CD4-positive, alpha-beta T cell (primary cell): ENCODE results near the gene TWF2. TPM values are rescaled to one million over a fixed set of nuclear protein-coding genes. Genes with fewer than 3 reads are reported as not detected.
A peak's percentile ranks its signal among the peaks of the same experiment; 100 is the strongest.

ENCODE experiments used
- ATAC-seq: fragments of 200-7000 bp; cut with Tn5 transposase; one replicate; pipeline ENCODE4 v1.10.0; 2022; ENCODE audit warnings: mild to moderate bottlenecking; ENCODE audit not compliant: poor library complexity
- CTCF ChIA-PET: fragments of 350-600 bp; sonication (Branson Sonifier 250); formaldehyde crosslinking; loops from one replicate; lab custom pipeline; 2021; ENCODE audit warnings: antibody characterized with exemption, inconsistent platforms; lab: Charles Lee
- POLR2A ChIA-PET: fragments of 350-600 bp; sonication (Branson Sonifier 250); formaldehyde crosslinking; loops from one replicate; lab custom pipeline; 2021; ENCODE audit warnings: antibody characterized with exemption, inconsistent platforms; lab: Charles Lee
- DNase-seq, 14 experiments: peaks; one replicate each; pipeline ENCODE4 v3.0.0-alpha.2; 2013 to 2020; ENCODE audit warnings: mixed read lengths in 2 of 14
- H3K27ac ChIP-seq, 2 donors: one replicate each; pipeline versions ENCODE4 v1.5.1 to v1.7.0; 2013; ENCODE audit warnings: low read length in 2 of 2, low read depth in 1 of 2, mild to moderate bottlenecking in 1 of 2
- H3K27me3 ChIP-seq, 2 experiments: 1 replicate in 1 of 2; 2 replicates in 1 of 2; pipeline versions ENCODE4 v1.6.1 to v1.7.0; 2013; ENCODE audit warnings: low read length in 2 of 2, control low read depth in 1 of 2, mild to moderate bottlenecking in 1 of 2, moderate library complexity in 1 of 2; ENCODE audit not compliant: insufficient read depth in 2 of 2, control insufficient read depth in 1 of 2
- H3K36me3 ChIP-seq: one replicate; pipeline ENCODE4 v1.6.1; 2013; ENCODE audit warnings: low read length, control low read depth; ENCODE audit not compliant: insufficient read depth
- H3K4me1 ChIP-seq: one replicate; pipeline ENCODE4 v1.6.1; 2013; ENCODE audit warnings: low read length, control low read depth; ENCODE audit not compliant: insufficient read depth
- H3K4me3 ChIP-seq: one replicate; pipeline ENCODE4 v1.5.1; 2013; ENCODE audit warnings: mild to moderate bottlenecking, low read length, moderate library complexity
- H3K9me3 ChIP-seq, 2 experiments: 1 replicate in 1 of 2; 2 replicates in 1 of 2; pipeline versions ENCODE4 v1.6.1 to v1.7.0; 2013; ENCODE audit warnings: low read length in 2 of 2, mild to moderate bottlenecking in 2 of 2, control low read depth in 1 of 2, moderate library complexity in 1 of 2; ENCODE audit not compliant: control insufficient read depth in 1 of 2, insufficient read depth in 1 of 2
- H3K27ac Mint-ChIP-seq: one replicate; pipeline ENCODE4 v1.8.0; 2020; ENCODE audit warnings: mixed read lengths
- H3K27me3 Mint-ChIP-seq: one replicate; pipeline ENCODE4 v1.8.0; 2021; ENCODE audit warnings: mixed read lengths
- H3K36me3 Mint-ChIP-seq: one replicate; pipeline ENCODE4 v1.8.0; 2021; ENCODE audit warnings: low read depth, mixed read lengths
- H3K4me1 Mint-ChIP-seq: one replicate; pipeline ENCODE4 v1.8.0; 2021; ENCODE audit warnings: low read depth, mixed read lengths
- H3K4me3 Mint-ChIP-seq: one replicate; pipeline ENCODE4 v1.8.0; 2020; ENCODE audit warnings: mild to moderate bottlenecking, mixed read lengths
- H3K9me3 Mint-ChIP-seq: one replicate; pipeline ENCODE4 v1.8.0; 2020; ENCODE audit warnings: mixed read lengths
- CTCF ChIP-seq: fragments of 200-600 bp; IDR thresholded peaks from one replicate; pipeline ENCODE4 v1.8.0; 2022; ENCODE audit warnings: antibody characterized with exemption, mild to moderate bottlenecking
- intact Hi-C, 2 experiments: fragments of 100-400 bp; cut with DNase I in 1 of 2; cut with micrococcal nuclease in 1 of 2; formaldehyde crosslinking; loops; one replicate each; pipeline versions ENCODE4 v1.15.1 to v1.9.0; 2023 to 2025; cut with DNase I, micrococcal nuclease
- total RNA-seq, 174 experiments: library from RNA in 2 of 174; stranded (reverse) in 2 of 174; gene quantifications; one replicate each; pipeline ENCODE4 v1.2.3 and lab custom pipeline; 2021 to 2026

Gene TWF2
- total RNA-seq, 2 experiments from 2014 or later = 17.4 to 21.7 TPM

- Mint-ChIP-seq H3K36me3 (peaks cover 42% of the 10 kb centered on the region), H3K9me3 (no peaks in the 10 kb centered on the region), H3K4me1 (peaks cover 86% of the 10 kb centered on the region), H3K4me3 (peak overlapping the region; percentile 70), H3K27ac (peak overlapping the region; percentile 92), H3K27me3 (no peaks in the 10 kb centered on the region)
- Histone ChIP-seq H3K27ac (peak overlapping the region; percentile 42 to 65), H3K4me3 (no peak overlapping the region), H3K27me3 (no peaks in the 10 kb centered on the region), H3K9me3 (no peaks in the 10 kb centered on the region), H3K36me3 (peaks cover 20% of the 10 kb centered on the region), H3K4me1 (peaks cover 80% of the 10 kb centered on the region)
- ATAC-seq = no peak
- DNase-seq = peak in 5 of 14 experiments; percentile 2 to 72 (median 43)
- POLR2A ChIA-PET = interaction anchor here (1.0 to 19.7 kb wide), 6 partner anchors 9 to 44 kb away, joined by 3 to 538 read pairs (median 6); partner anchors contain the start of genes GLYCTK, PPM1M and WDR82
- TF ChIP-seq CTCF = no peak
- CTCF ChIA-PET = interaction anchor here (0.7 to 3.3 kb wide), 9 partner anchors 9 to 261 kb away, joined by 3 to 15 read pairs (median 5); partner anchors contain the start of genes ACY1 and WDR82
- intact Hi-C loops = no loop called here
Measured at GRCh38 chr3:52243791-52244628, 5.1 kb upstream of the TWF2 start.

GRCh38 chr3:52242039-52242438 is 3.1 kb upstream of the TWF2 start:
- ATAC-seq = no peak
- no peaks in the 10 kb centered on the region for H3K9me3 ChIP-seq
- CTCF ChIA-PET = interaction anchor here (0.8 to 3.3 kb wide), 3 partner anchors 10 to 97 kb away, joined by 5 to 15 read pairs (median 12); no protein-coding TSS in a partner anchor
- POLR2A ChIA-PET = interaction anchor here (0.9 to 17.5 kb wide), 2 partner anchors 11 to 36 kb away, joined by 6 to 293 read pairs; partner anchors contain the start of genes PPM1M and WDR82
- peaks cover 83% of the 10 kb centered on the region for H3K4me1 Mint-ChIP-seq
- H3K27ac ChIP-seq = peak overlapping the region; percentile 34 to 37
- no peaks in the 10 kb centered on the region for H3K27me3 Mint-ChIP-seq
- H3K36me3 ChIP-seq = peaks cover under 1% of the 10 kb centered on the region
- DNase-seq = no peak
- H3K27ac Mint-ChIP-seq = peak overlapping the region; percentile 99
- peaks cover 76% of the 10 kb centered on the region for H3K4me1 ChIP-seq
- H3K4me3 Mint-ChIP-seq = peak overlapping the region; percentile 49
- H3K9me3 Mint-ChIP-seq = no peaks in the 10 kb centered on the region
- no peak overlapping the region for H3K4me3 ChIP-seq
- TF ChIP-seq CTCF = no peak
- intact Hi-C loops = no loop called here
- H3K36me3 Mint-ChIP-seq = peaks cover 28% of the 10 kb centered on the region
- no peaks in the 10 kb centered on the region for H3K27me3 ChIP-seq

- intact Hi-C loops = no loop called here
- no peaks in the 10 kb centered on the region for H3K9me3 Mint-ChIP-seq
Measured at GRCh38 chr3:52240886-52241370, 2.0 kb upstream of the TWF2 start.

More at GRCh38 chr3:52240886-52241370, 2.0 kb upstream of the TWF2 start:
- no peak for ATAC-seq
- peaks cover 76% of the 10 kb centered on the region for H3K4me1 ChIP-seq
- H3K27me3 ChIP-seq = no peaks in the 10 kb centered on the region
- Mint-ChIP-seq H3K4me3 (peak overlapping the region; percentile 99), H3K27me3 (no peaks in the 10 kb centered on the region), H3K4me1 (peaks cover 82% of the 10 kb centered on the region), H3K27ac (peak overlapping the region; percentile 99), H3K36me3 (peaks cover 25% of the 10 kb centered on the region)
- CTCF ChIA-PET = interaction anchor here (0.6 to 2.8 kb wide), 10 partner anchors 9 to 77 kb away, joined by 3 to 16 read pairs (median 6); partner anchors contain the start of gene WDR82
- peak overlapping the region; percentile 37 to 95 for H3K27ac ChIP-seq
- H3K9me3 ChIP-seq = no peaks in the 10 kb centered on the region
- POLR2A ChIA-PET = interaction anchor here (0.7 to 17.5 kb wide), 12 partner anchors 12 to 245 kb away, joined by 3 to 293 read pairs (median 4); partner anchors contain the start of genes GLYCTK, PPM1M, RPL29 and WDR82
- DNase-seq = peak in 2 of 14 experiments; percentile 27 to 48
- H3K36me3 ChIP-seq = no peaks in the 10 kb centered on the region
- no peak overlapping the region for H3K4me3 ChIP-seq
- TF ChIP-seq CTCF = no peak
